Loucy (cell line): ENCODE results near the gene HAUS3.

Source experiments
- H2AFZ ChIP-seq: fragments of 200-600 bp; sonication (generic); 2 replicates; pipeline ENCODE4 v1.6.0; 2016; ENCODE audit warnings: antibody characterized with exemption, mild to moderate bottlenecking, low read length, moderate library complexity
- H3F3A ChIP-seq: fragments of 200-600 bp; 2 replicates; pipeline ENCODE4 v1.6.0; 2016; ENCODE audit warnings: antibody characterized with exemption, low read depth, mild to moderate bottlenecking
- H3K27me3 ChIP-seq: fragments of 200-600 bp; sonication (generic); 2 replicates; pipeline ENCODE4 v1.6.1; 2014; ENCODE audit warnings: low read length, mild to moderate bottlenecking; ENCODE audit not compliant: insufficient read depth, poor library complexity, severe bottlenecking
- H3K36me3 ChIP-seq: fragments of 200-600 bp; sonication (generic); 2 replicates; pipeline ENCODE4 v1.6.1; 2016; ENCODE audit warnings: low read length; ENCODE audit not compliant: insufficient read depth
- H3K4me1 ChIP-seq: fragments of 200-600 bp; sonication (generic); 2 replicates; pipeline ENCODE4 v1.5.1; 2014; ENCODE audit warnings: low read length, mild to moderate bottlenecking; ENCODE audit not compliant: insufficient read depth, poor library complexity, severe bottlenecking
- H3K4me2 ChIP-seq: fragments of 200-600 bp; sonication (generic); 2 replicates; pipeline ENCODE4 v1.6.0; 2014; ENCODE audit warnings: antibody characterized with exemption, low read length, low read depth, mild to moderate bottlenecking; ENCODE audit not compliant: poor library complexity, severe bottlenecking
- H3K4me3 ChIP-seq: fragments of 200-600 bp; sonication (generic); 2 replicates; pipeline ENCODE4 v1.5.1; 2014; ENCODE audit warnings: low read length, mild to moderate bottlenecking, mixed read lengths; ENCODE audit not compliant: poor library complexity, severe bottlenecking
- H3K79me2 ChIP-seq: fragments of 200-600 bp; sonication (generic); 2 replicates; pipeline ENCODE4 v1.6.1; 2014; ENCODE audit warnings: low read length; ENCODE audit not compliant: insufficient read depth
- H3K9ac ChIP-seq: fragments of 200-600 bp; sonication (generic); 2 replicates; pipeline ENCODE4 v1.6.0; 2014; ENCODE audit warnings: mild to moderate bottlenecking, low read depth, low read length, moderate library complexity; ENCODE audit not compliant: poor library complexity, severe bottlenecking
- H3K9me2 ChIP-seq: fragments of 200-600 bp; sonication (generic); replicated peaks from 2 replicates; pipeline ENCODE4 v1.6.1; 2016; ENCODE audit warnings: low read depth, low read length, mixed read lengths
- H3K9me3 ChIP-seq: fragments of 200-600 bp; sonication (generic); 2 replicates; pipeline ENCODE4 v1.6.1; 2014; ENCODE audit warnings: mild to moderate bottlenecking, antibody characterized with exemption, low read length, low read depth; ENCODE audit not compliant: insufficient read depth
- H4K20me1 ChIP-seq: fragments of 200-600 bp; sonication (generic); 2 replicates; pipeline ENCODE4 v1.6.0; 2014; ENCODE audit warnings: antibody characterized with exemption, low read length, mild to moderate bottlenecking; ENCODE audit not compliant: insufficient read depth, poor library complexity, severe bottlenecking
- EZH2phosphoT487 ChIP-seq: fragments of 200-600 bp; IDR thresholded peaks from 2 replicates; pipeline ENCODE4 v1.6.1; 2018; ENCODE audit warnings: antibody characterized with exemption, mild to moderate bottlenecking, moderate library complexity, borderline replicate concordance
- TF ChIP-seq, protein P1 (sequence below): fragments of 200-600 bp; sonication (generic); conservative IDR thresholded peaks from 2 replicates; pipeline ENCODE4 v1.5.1; 2014; ENCODE audit warnings: mild to moderate bottlenecking, antibody characterized with exemption, low read length

Gene HAUS3

DNA sequence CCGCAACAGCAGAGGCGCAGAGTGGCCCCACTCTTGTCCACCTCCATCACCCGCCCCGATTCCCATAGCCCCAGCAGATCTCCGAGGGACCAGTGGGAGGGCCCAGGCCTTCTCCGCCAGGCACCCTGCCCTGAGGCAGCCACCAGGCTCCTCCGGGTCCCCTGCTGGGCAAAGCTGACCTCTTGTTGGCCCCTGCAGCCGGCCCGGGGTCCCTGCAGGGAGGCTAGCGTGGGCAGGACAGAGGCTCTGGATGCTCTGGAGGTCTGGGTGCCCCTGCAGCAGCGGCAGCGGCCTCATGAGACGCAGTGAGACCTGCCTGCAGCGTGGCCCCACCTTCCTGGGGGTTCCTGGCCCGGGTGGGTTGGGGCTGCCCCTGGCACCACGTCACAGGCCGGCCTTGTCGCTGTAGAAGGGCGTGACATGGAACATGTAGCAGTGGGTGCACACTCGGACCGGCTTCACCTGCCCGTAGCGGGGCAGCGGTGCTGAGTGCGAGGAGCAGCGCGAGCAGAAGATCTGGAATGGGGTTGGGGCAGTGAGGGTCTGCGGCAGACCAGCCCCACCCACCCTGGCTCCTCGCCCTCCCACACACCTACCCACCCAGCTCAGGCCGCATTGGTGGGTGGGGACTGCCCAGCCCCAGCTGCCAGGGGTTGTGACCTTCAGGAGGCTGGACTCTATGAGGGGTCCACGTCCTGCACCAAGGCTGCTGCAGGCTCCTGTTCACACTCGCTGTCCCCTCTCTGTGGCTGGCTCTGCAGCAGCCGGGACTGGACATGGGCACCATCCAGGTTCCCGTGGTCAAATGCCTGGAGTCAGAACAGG, 28.6 kb upstream of the HAUS3 start:
- Histone ChIP-seq H3K9me3 (no peaks in the 10 kb centered on the region), H3K36me3 (no peaks in the 10 kb centered on the region), H2AFZ (no peak overlapping the region), H3F3A (no peaks in the 10 kb centered on the region), H3K4me2 (no peak overlapping the region), H4K20me1 (no peaks in the 10 kb centered on the region), H3K9ac (no peak overlapping the region), H3K9me2 (no peaks in the 10 kb centered on the region), H3K4me3 (no peak overlapping the region), H3K4me1 (peaks cover 16% of the 10 kb centered on the region), H3K27me3 (no peaks in the 10 kb centered on the region), H3K79me2 (no peaks in the 10 kb centered on the region)
- TF ChIP-seq, protein P1, sequence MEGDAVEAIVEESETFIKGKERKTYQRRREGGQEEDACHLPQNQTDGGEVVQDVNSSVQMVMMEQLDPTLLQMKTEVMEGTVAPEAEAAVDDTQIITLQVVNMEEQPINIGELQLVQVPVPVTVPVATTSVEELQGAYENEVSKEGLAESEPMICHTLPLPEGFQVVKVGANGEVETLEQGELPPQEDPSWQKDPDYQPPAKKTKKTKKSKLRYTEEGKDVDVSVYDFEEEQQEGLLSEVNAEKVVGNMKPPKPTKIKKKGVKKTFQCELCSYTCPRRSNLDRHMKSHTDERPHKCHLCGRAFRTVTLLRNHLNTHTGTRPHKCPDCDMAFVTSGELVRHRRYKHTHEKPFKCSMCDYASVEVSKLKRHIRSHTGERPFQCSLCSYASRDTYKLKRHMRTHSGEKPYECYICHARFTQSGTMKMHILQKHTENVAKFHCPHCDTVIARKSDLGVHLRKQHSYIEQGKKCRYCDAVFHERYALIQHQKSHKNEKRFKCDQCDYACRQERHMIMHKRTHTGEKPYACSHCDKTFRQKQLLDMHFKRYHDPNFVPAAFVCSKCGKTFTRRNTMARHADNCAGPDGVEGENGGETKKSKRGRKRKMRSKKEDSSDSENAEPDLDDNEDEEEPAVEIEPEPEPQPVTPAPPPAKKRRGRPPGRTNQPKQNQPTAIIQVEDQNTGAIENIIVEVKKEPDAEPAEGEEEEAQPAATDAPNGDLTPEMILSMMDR = no peak
- no peak for TF ChIP-seq EZH2phosphoT487

DNA sequence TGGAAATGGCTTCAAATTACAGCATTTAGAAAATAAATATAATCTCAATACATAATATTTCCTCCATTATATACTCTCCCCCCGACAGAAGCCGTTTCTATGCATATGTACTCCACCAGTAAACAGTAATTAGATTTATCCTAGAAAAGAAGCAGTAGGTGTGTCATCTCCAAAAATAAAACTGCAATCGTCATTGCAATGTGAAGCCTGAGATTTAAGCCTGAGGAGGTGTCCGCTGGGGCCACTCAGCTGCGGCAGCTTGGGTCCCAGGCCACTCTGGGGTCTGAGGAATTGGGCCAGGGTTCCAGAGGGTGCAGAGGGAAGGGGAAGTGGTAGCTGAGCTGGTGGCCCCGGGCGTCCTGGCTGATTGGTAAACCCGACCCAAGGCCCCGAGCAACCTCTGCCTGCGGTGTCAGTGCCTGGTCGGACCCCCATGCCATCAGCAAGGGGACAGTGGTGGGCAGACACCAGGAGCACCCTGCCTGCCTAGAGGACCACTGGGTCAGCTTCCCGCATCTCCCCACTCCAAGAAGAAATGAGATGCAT, 27.8 kb upstream of the HAUS3 start:
- no peak overlapping the region for H3K9ac ChIP-seq
- no peaks in the 10 kb centered on the region for H3K9me3 ChIP-seq
- no peaks in the 10 kb centered on the region for H3K9me2 ChIP-seq
- H3K4me2 ChIP-seq = no peak overlapping the region
- no peaks in the 10 kb centered on the region for H4K20me1 ChIP-seq
- no peaks in the 10 kb centered on the region for H3K27me3 ChIP-seq
- no peaks in the 10 kb centered on the region for H3K79me2 ChIP-seq
- H3K4me3 ChIP-seq = no peak overlapping the region
- no peaks in the 10 kb centered on the region for H3K36me3 ChIP-seq
- H3K4me1 ChIP-seq = peaks cover 16% of the 10 kb centered on the region
- no peaks in the 10 kb centered on the region for H3F3A ChIP-seq
- no peak overlapping the region for H2AFZ ChIP-seq
- no peak for TF ChIP-seq EZH2phosphoT487
- TF ChIP-seq, protein P1 = no peak

DNA sequence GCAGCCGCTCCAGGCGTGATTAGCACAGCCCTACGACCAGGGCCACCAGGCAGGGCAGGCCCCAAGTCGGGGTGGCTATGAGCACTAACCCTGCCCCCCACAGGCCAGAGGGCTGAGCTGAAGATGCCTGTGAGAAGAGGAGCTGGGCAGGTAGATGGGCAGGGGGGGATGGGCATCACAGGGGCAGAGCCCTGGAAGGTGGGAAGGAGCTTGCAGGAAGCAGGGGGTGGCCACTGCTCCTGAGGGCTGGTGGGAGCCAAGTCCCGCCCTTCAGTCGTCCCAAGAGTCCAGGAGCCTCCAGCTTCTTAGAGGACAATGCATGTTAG, 27.2 kb upstream of the HAUS3 start:
- no peaks in the 10 kb centered on the region for H3K9me3 ChIP-seq

More for the DNA sequence above, 27.2 kb upstream of the HAUS3 start:
- Histone ChIP-seq H4K20me1 (no peaks in the 10 kb centered on the region), H3K9ac (no peak overlapping the region), H3F3A (no peaks in the 10 kb centered on the region), H3K4me1 (peaks cover 16% of the 10 kb centered on the region), H3K36me3 (no peaks in the 10 kb centered on the region), H3K9me2 (no peaks in the 10 kb centered on the region), H3K79me2 (no peaks in the 10 kb centered on the region), H3K4me3 (no peak overlapping the region), H3K27me3 (no peaks in the 10 kb centered on the region), H2AFZ (no peak overlapping the region), H3K4me2 (no peak overlapping the region)
- no peak for TF ChIP-seq EZH2phosphoT487
- TF ChIP-seq, protein P1 = no peak
